T-cell (primary cell): ENCODE results near the gene ZNF765. TPM values are rescaled to one million over a fixed set of nuclear protein-coding genes. Genes with fewer than 3 reads are reported as not detected.
A peak's percentile ranks its signal among the peaks of the same experiment; 100 is the strongest.
"Not testable (repeated sequence)": the region's sequence is repeated elsewhere in the genome, so short reads cannot be mapped to it uniquely, and the experiment has no call there.

ENCODE experiments used
- ATAC-seq, 4 experiments: fragments of 200-7000 bp in 3 of 4; fragments of 150-1000 bp in 1 of 4; cut with Tn5 transposase; replicated peaks in 1 of 4; 1 replicate in 3 of 4; 2 replicates in 1 of 4; pipeline ENCODE4 v1.10.0; 2021; ENCODE audit warnings: moderate library complexity in 3 of 4, mild to moderate bottlenecking in 2 of 4, moderate number of reproducible peaks in 1 of 4
- CTCF ChIA-PET, 2 donors: fragments of 300-600 bp; sonication (Branson Sonifier 250); formaldehyde crosslinking; loops; one replicate each; lab custom pipeline; 2022; ENCODE audit warnings: antibody characterized with exemption in 2 of 2; lab: Charles Lee
- POLR2A ChIA-PET, 2 donors: fragments of 300-600 bp; sonication (Branson Sonifier 250); formaldehyde crosslinking; loops; one replicate each; lab custom pipeline; 2022; ENCODE audit warnings: antibody characterized with exemption in 2 of 2; lab: Charles Lee
- DNase-seq, 35 experiments: peaks; one replicate each; pipeline versions ENCODE4 v3.0.0 to v3.0.0-alpha.2; 2013 to 2023
- H3K27ac ChIP-seq: one replicate; pipeline ENCODE4 v1.5.1; 2013; ENCODE audit warnings: low read length
- H3K27me3 ChIP-seq, 2 experiments: replicated peaks in 1 of 2; 1 replicate in 1 of 2; 2 replicates in 1 of 2; pipeline versions ENCODE4 v1.6.1 to v1.7.0; 2013; ENCODE audit warnings: low read length in 1 of 2, mixed read lengths in 1 of 2; ENCODE audit not compliant: control insufficient read depth in 2 of 2, insufficient read depth in 2 of 2; ENCODE audit errors: extremely low read depth in 1 of 2
- H3K36me3 ChIP-seq, 2 donors: 1 replicate in 1 of 2; 2 replicates in 1 of 2; pipeline versions ENCODE4 v1.6.1 to v1.7.0; 2013; ENCODE audit warnings: low read length in 1 of 2; ENCODE audit not compliant: control insufficient read depth in 2 of 2, insufficient read depth in 1 of 2; ENCODE audit errors: extremely low read depth in 1 of 2
- H3K4me1 ChIP-seq, 2 experiments: 1 replicate in 1 of 2; 2 replicates in 1 of 2; pipeline versions ENCODE4 v1.6.1 to v1.7.0; 2013; ENCODE audit warnings: low read length in 2 of 2, mixed read lengths in 1 of 2; ENCODE audit not compliant: insufficient read depth in 2 of 2, control insufficient read depth in 1 of 2; ENCODE audit errors: extremely low read depth in 1 of 2
- H3K4me3 ChIP-seq, 2 donors: 1 replicate in 1 of 2; 2 replicates in 1 of 2; pipeline versions ENCODE4 v1.5.1 to v1.7.0; 2013; ENCODE audit warnings: mild to moderate bottlenecking in 2 of 2, low read length in 1 of 2, moderate library complexity in 1 of 2; ENCODE audit not compliant: control insufficient read depth in 1 of 2; ENCODE audit errors: extremely low read depth in 1 of 2
- H3K9me3 ChIP-seq: 2 replicates; pipeline ENCODE4 v1.7.0; 2013
- H3K27ac Mint-ChIP-seq, 2 donors: one replicate each; pipeline ENCODE4 v1.8.0; 2020 to 2021; ENCODE audit warnings: mild to moderate bottlenecking in 2 of 2, mixed read lengths in 2 of 2
- H3K27me3 Mint-ChIP-seq, 2 donors: one replicate each; pipeline ENCODE4 v1.8.0; 2021 to 2022; ENCODE audit warnings: mixed read lengths in 2 of 2
- H3K36me3 Mint-ChIP-seq: one replicate; pipeline ENCODE4 v1.8.0; 2021; ENCODE audit warnings: mixed read lengths
- H3K4me1 Mint-ChIP-seq, 3 donors: one replicate each; pipeline ENCODE4 v1.8.0; 2020 to 2022; ENCODE audit warnings: mixed read lengths in 3 of 3, mild to moderate bottlenecking in 1 of 3
- H3K4me3 Mint-ChIP-seq, 3 donors: one replicate each; pipeline ENCODE4 v1.8.0; 2020 to 2022; ENCODE audit warnings: mild to moderate bottlenecking in 3 of 3, mixed read lengths in 3 of 3, moderate library complexity in 3 of 3
- H3K9me3 Mint-ChIP-seq, 3 donors: one replicate each; pipeline ENCODE4 v1.8.0; 2020 to 2022; ENCODE audit warnings: mixed read lengths in 3 of 3
- WGBS: methylation state at CpG from one replicate; pipeline ENCODE4 v1.1.5; 2013; ENCODE audit warnings: missing lambda C conversion rate; ENCODE audit not compliant: insufficient coverage; 5-methylcytosine and 5-hydroxymethylcytosine counted together
- total RNA-seq, 35 experiments: library from RNA in 6 of 35; stranded (reverse) in 6 of 35; fragments of 120-200 nt in 1 of 35; gene quantifications; one replicate each; pipeline versions ENCODE4 v1.2.1 to v1.2.4 and lab custom pipeline; 2013 to 2026

ZNF765 gene
- total RNA-seq, 5 donors from 2014 or later (not counting 1 experiment from before 2014, with no cell fraction given): 8.7 to 19.9 (median 13.9) TPM

- H3K27ac ChIP-seq, H3K27me3 Mint-ChIP-seq, H3K36me3 ChIP-seq, POLR2A ChIA-PET, H3K9me3 ChIP-seq, CTCF ChIA-PET, DNase-seq, ATAC-seq: not testable (repeated sequence)
- peak overlapping the region; percentile 46 to 62 for H3K4me3 ChIP-seq
- H3K4me1 ChIP-seq: peaks cover 4 to 20% of the 10 kb centered on the region in 2 experiments
- H3K4me3 Mint-ChIP-seq: peak overlapping the region; percentile 88 to 90 (median 90)
- H3K36me3 Mint-ChIP-seq: peaks cover 43% of the 10 kb centered on the region
- peaks cover 0 to 17% of the 10 kb centered on the region in 2 experiments for H3K27me3 ChIP-seq
- peak overlapping the region; percentile 14 to 56 for H3K27ac Mint-ChIP-seq
- H3K9me3 Mint-ChIP-seq: peaks cover 9 to 16% (median 12%) of the 10 kb centered on the region in 3 donors
- 86% methylated on average over 3 of the region's 8 CpGs for WGBS
- peaks cover 27 to 45% (median 30%) of the 10 kb centered on the region in 3 donors for H3K4me1 Mint-ChIP-seq
Measured at GRCh38 chr19:53468628-53469027, 73.7 kb downstream of the ZNF765 start.

- no peaks in the 10 kb centered on the region for H3K9me3 ChIP-seq
- peaks cover 69% of the 10 kb centered on the region for H3K36me3 Mint-ChIP-seq
- H3K36me3 ChIP-seq: peaks cover 8 to 9% of the 10 kb centered on the region in 2 donors
- no peak overlapping the region for H3K4me3 Mint-ChIP-seq
- no peaks in the 10 kb centered on the region for H3K27me3 Mint-ChIP-seq
- no peak overlapping the region for H3K4me3 ChIP-seq
- H3K27me3 ChIP-seq: no peaks in the 10 kb centered on the region
- ATAC-seq (no peak), DNase-seq (no peak)
- H3K27ac Mint-ChIP-seq: no peak overlapping the region
- CTCF ChIA-PET: no interaction called here
- WGBS: 87% methylated on average over 5 of the region's 7 CpGs
- H3K4me1 ChIP-seq: peaks cover 2 to 16% of the 10 kb centered on the region in 2 experiments
- POLR2A ChIA-PET: no interaction called here
- peaks cover 7 to 30% (median 25%) of the 10 kb centered on the region in 3 donors for H3K9me3 Mint-ChIP-seq
- peaks cover 23 to 37% (median 33%) of the 10 kb centered on the region in 3 donors for H3K4me1 Mint-ChIP-seq
- no peak overlapping the region for H3K27ac ChIP-seq
Measured at GRCh38 chr19:53471916-53472315, 77.0 kb downstream of the ZNF765 start.

- H3K27ac ChIP-seq, H3K4me3 Mint-ChIP-seq, CTCF ChIA-PET, H3K4me3 ChIP-seq, H3K9me3 ChIP-seq, POLR2A ChIA-PET, H3K4me1 ChIP-seq, H3K27ac Mint-ChIP-seq, DNase-seq, ATAC-seq, H3K27me3 Mint-ChIP-seq, H3K27me3 ChIP-seq: not testable (repeated sequence)
- peaks cover 3 to 19% (median 13%) of the 10 kb centered on the region in 3 donors for H3K4me1 Mint-ChIP-seq
- peaks cover 15 to 21% of the 10 kb centered on the region in 2 donors for H3K36me3 ChIP-seq
- no CpG with 5 or more reads among the region's 1 CpG for WGBS
- peaks cover 90% of the 10 kb centered on the region for H3K36me3 Mint-ChIP-seq
- peaks cover 6 to 45% (median 37%) of the 10 kb centered on the region in 3 donors for H3K9me3 Mint-ChIP-seq
Measured at GRCh38 chr19:53474832-53475231, 79.9 kb downstream of the ZNF765 start.

- DNase-seq, POLR2A ChIA-PET, H3K4me3 ChIP-seq, H3K4me3 Mint-ChIP-seq, H3K4me1 ChIP-seq, H3K27ac ChIP-seq, H3K9me3 ChIP-seq, H3K27me3 ChIP-seq, ATAC-seq, H3K27ac Mint-ChIP-seq, CTCF ChIA-PET, H3K27me3 Mint-ChIP-seq: not testable (repeated sequence)
- H3K36me3 ChIP-seq: peaks cover 15 to 21% of the 10 kb centered on the region in 2 donors
- 89% methylated on average over 5 of the region's 6 CpGs for WGBS
- H3K9me3 Mint-ChIP-seq: peaks cover 6 to 51% (median 37%) of the 10 kb centered on the region in 3 donors
- H3K36me3 Mint-ChIP-seq: peaks cover 91% of the 10 kb centered on the region
- peaks cover 0 to 14% (median 11%) of the 10 kb centered on the region in 3 donors for H3K4me1 Mint-ChIP-seq
Measured at GRCh38 chr19:53475470-53475869, 80.5 kb downstream of the ZNF765 start.

Other genes with a start within 250 kb of the ZNF765 start
- 10 to 100 TPM in 3 of 5 donors, 1 to 10 TPM in 2; 6.0 to 14.2 (median 10.9) TPM for gene ZNF347, start 236.1 kb upstream of the ZNF765 start, total RNA-seq
- 1 to 10 TPM; 2.5 to 5.3 (median 3.3) TPM for gene ZNF665, start 201.8 kb upstream of the ZNF765 start, total RNA-seq
- gene ZNF677, start 140.3 kb upstream of the ZNF765 start, total RNA-seq: 10 to 100 TPM in 4 of 5 donors, 1 to 10 TPM in 1; 8.0 to 20.1 (median 13.7) TPM
- gene VN1R2, start 136.9 kb upstream of the ZNF765 start, total RNA-seq: not detected
- gene VN1R4, start 127.4 kb upstream of the ZNF765 start, total RNA-seq: not detected
- gene ZNF845, start 61.4 kb upstream of the ZNF765 start, total RNA-seq: 10 to 100 TPM in 3 of 5 donors, 1 to 10 TPM in 2; 7.4 to 14.7 (median 14.4) TPM
- 10 to 100 TPM; 20.1 to 27.0 (median 26.1) TPM for gene ZNF525, start 29.4 kb upstream of the ZNF765 start, total RNA-seq
- gene ZNF761, start 36.8 kb downstream of the ZNF765 start, total RNA-seq: 10 to 100 TPM in 3 of 5 donors, 1 to 10 TPM in 2; 9.6 to 14.5 (median 13.0) TPM
- gene ZNF813, start 72.6 kb downstream of the ZNF765 start, total RNA-seq: 1 to 10 TPM; 4.4 to 7.6 (median 6.6) TPM
- gene ZNF331, start 143.0 kb downstream of the ZNF765 start, total RNA-seq: 100 to 1,000 TPM in 2 of 5 donors, 10 to 100 TPM in 3; 35.9 to 455 (median 48.5) TPM
- gene DPRX, start 236.8 kb downstream of the ZNF765 start, total RNA-seq: not detected